Neuronal stem cell (in vitro differentiated cells): ENCODE results near the gene TYMP.

Experiments
- DNase-seq: peaks from one replicate; pipeline ENCODE4 v3.0.0-alpha.2; 2013; ENCODE audit warnings: low spot score
- H2AFZ ChIP-seq: one replicate; pipeline ENCODE4 v1.6.1; 2013; ENCODE audit warnings: mild to moderate bottlenecking, low read length, inconsistent platforms
- H2AK5ac ChIP-seq: 2 replicates; pipeline ENCODE4 v1.6.1; 2013; ENCODE audit warnings: low read depth, mild to moderate bottlenecking, inconsistent platforms, low read length, moderate library complexity, mixed read lengths
- H2BK120ac ChIP-seq: 2 replicates; pipeline ENCODE4 v1.6.1; 2013; ENCODE audit warnings: low read depth, mild to moderate bottlenecking, inconsistent platforms, low read length, moderate library complexity, mixed read lengths
- H2BK12ac ChIP-seq: one replicate; pipeline ENCODE4 v1.6.1; 2013; ENCODE audit warnings: low read length, inconsistent platforms
- H2BK15ac ChIP-seq: 2 replicates; pipeline ENCODE4 v1.6.1; 2013; ENCODE audit warnings: mild to moderate bottlenecking, low read length, inconsistent platforms, mixed read lengths
- H2BK5ac ChIP-seq: one replicate; pipeline ENCODE4 v1.6.1; 2013; ENCODE audit warnings: inconsistent platforms, mild to moderate bottlenecking, low read length, moderate library complexity
- H3K14ac ChIP-seq: one replicate; pipeline ENCODE4 v1.6.1; 2013; ENCODE audit warnings: low read length, inconsistent platforms
- H3K18ac ChIP-seq: 2 replicates; pipeline ENCODE4 v1.6.1; 2013; ENCODE audit warnings: low read length, inconsistent platforms
- H3K23ac ChIP-seq: 2 replicates; pipeline ENCODE4 v1.6.1; 2013; ENCODE audit warnings: low read depth, mild to moderate bottlenecking, mixed read lengths, low read length, inconsistent platforms; ENCODE audit not compliant: poor library complexity
- H3K27ac ChIP-seq: replicated peaks from 3 replicates; pipeline ENCODE4 v1.5.1; 2013; ENCODE audit warnings: low read length, inconsistent platforms
- H3K27me3 ChIP-seq, 3 experiments: 2 replicates each; pipeline ENCODE4 v1.6.1; 2013; ENCODE audit warnings: low read length in 3 of 3, mild to moderate bottlenecking in 2 of 3, inconsistent platforms in 1 of 3, low read depth in 1 of 3, mixed read lengths in 1 of 3, moderate library complexity in 1 of 3; ENCODE audit not compliant: control insufficient read depth in 3 of 3, insufficient read depth in 3 of 3
- H3K36me3 ChIP-seq, 2 donors: replicated peaks in 1 of 2; 2 replicates each; pipeline ENCODE4 v1.6.1; 2013; ENCODE audit warnings: low read length in 2 of 2; ENCODE audit not compliant: control insufficient read depth in 2 of 2, insufficient read depth in 2 of 2
- H3K4ac ChIP-seq: 2 replicates; pipeline ENCODE4 v1.6.1; 2013; ENCODE audit warnings: inconsistent platforms, mild to moderate bottlenecking, low read length, moderate library complexity
- H3K4me1 ChIP-seq, 2 donors: 1 replicate in 1 of 2; 2 replicates in 1 of 2; pipeline ENCODE4 v1.6.1; 2013; ENCODE audit warnings: low read length in 2 of 2, low read depth in 1 of 2; ENCODE audit not compliant: control insufficient read depth in 2 of 2, insufficient read depth in 1 of 2
- H3K4me2 ChIP-seq: one replicate; pipeline ENCODE4 v1.6.1; 2013; ENCODE audit warnings: mild to moderate bottlenecking, low read length, inconsistent platforms; ENCODE audit not compliant: insufficient read depth, poor library complexity, severe bottlenecking
- H3K4me3 ChIP-seq, 2 donors: 2 replicates each; pipeline ENCODE4 v1.5.1; 2013; ENCODE audit warnings: low read length in 2 of 2, mild to moderate bottlenecking in 2 of 2, inconsistent platforms in 1 of 2, moderate library complexity in 1 of 2
- H3K79me1 ChIP-seq: one replicate; pipeline ENCODE4 v1.6.1; 2013; ENCODE audit warnings: low read depth, mild to moderate bottlenecking, inconsistent platforms, low read length, moderate library complexity
- H3K9ac ChIP-seq: one replicate; pipeline ENCODE4 v1.6.1; 2013; ENCODE audit warnings: mild to moderate bottlenecking, low read depth, low read length, inconsistent platforms; ENCODE audit not compliant: poor library complexity
- H3K9me3 ChIP-seq, 2 donors: replicated peaks in 1 of 2; 2 replicates each; pipeline versions ENCODE3 to v1.6.1; 2013; ENCODE audit warnings: low read length in 2 of 2, mild to moderate bottlenecking in 2 of 2, inconsistent platforms in 1 of 2, low read depth in 1 of 2, mixed read lengths in 1 of 2, moderate library complexity in 1 of 2; ENCODE audit not compliant: control insufficient read depth in 2 of 2, insufficient read depth in 1 of 2
- H4K8ac ChIP-seq: one replicate; pipeline ENCODE4 v1.6.1; 2013; ENCODE audit warnings: low read depth, mild to moderate bottlenecking, inconsistent platforms, low read length, moderate library complexity
- H4K91ac ChIP-seq: one replicate; pipeline ENCODE4 v1.6.1; 2013; ENCODE audit warnings: low read length, low read depth, mild to moderate bottlenecking, inconsistent platforms; ENCODE audit not compliant: poor library complexity
- WGBS, 2 donors: extraction: QIAGEN DNeasy Blood & Tissue Kit; methylation state at CpG; one replicate each; pipeline ENCODE4 v1.1.7; 2013; ENCODE audit warnings: missing lambda C conversion rate in 2 of 2, mixed read lengths in 1 of 2; ENCODE audit not compliant: insufficient read length in 2 of 2, insufficient replicate concordance in 1 of 2; ENCODE audit errors: extremely low coverage in 2 of 2; 5-methylcytosine and 5-hydroxymethylcytosine counted together

Gene TYMP

DNA sequence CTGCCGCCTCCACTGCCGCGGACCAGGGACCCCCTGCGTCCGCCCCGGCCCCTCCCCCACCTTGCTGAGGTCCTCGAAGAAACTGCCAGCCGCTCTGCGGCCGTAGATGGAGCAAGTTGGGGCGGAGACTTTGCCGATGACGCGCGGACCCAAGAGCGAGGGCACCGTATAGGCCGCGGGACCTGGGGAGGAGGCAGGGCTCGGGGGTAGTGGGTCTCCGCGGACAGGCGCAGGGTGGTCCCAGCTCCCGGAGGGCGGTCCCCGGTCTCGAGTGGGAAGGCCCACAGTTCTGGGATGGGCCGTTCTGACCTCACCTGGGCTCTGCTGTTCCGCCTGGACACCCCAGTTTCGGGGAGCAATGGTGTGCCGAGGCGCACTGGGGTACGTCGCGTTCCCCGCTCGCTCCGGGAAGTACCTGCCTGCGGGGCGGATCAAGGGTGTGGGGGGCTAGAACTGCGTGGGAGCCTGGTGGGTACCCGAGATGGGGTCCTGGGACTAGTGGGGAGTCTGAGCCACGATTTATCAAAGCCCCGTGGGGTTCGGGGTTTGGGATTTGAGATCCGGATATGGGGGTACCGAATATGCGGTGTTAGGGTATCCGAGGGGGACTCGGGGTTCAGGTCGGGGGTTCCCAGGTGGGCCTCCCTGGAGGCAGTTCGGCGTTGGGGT, 1.2 kb upstream of the TYMP start:
- peak overlapping the region; percentile 98 for H3K18ac ChIP-seq
- H3K9ac ChIP-seq: peak overlapping the region; percentile 84
- H3K23ac ChIP-seq: peak overlapping the region; percentile 99
- H2AFZ ChIP-seq: peak overlapping the region; percentile 96
- no CpG with 5 or more reads among the region's 53 CpGs for WGBS, 2 donors
- peak overlapping the region; percentile 55 to 82 for H3K4me3 ChIP-seq
- peak overlapping the region; percentile 99 for H2AK5ac ChIP-seq
- H3K14ac ChIP-seq: peak overlapping the region; percentile 97
- peaks cover 14 to 17% of the 10 kb centered on the region in 2 donors for H3K4me1 ChIP-seq
- peaks cover 8 to 21% of the 10 kb centered on the region in 2 donors for H3K9me3 ChIP-seq
- no peak overlapping the region for H3K27ac ChIP-seq
- peaks cover 4% of the 10 kb centered on the region for H3K79me1 ChIP-seq
- H3K27me3 ChIP-seq: peaks cover 14 to 35% (median 14%) of the 10 kb centered on the region in 3 experiments
- no peak overlapping the region for H2BK120ac ChIP-seq
- H2BK12ac ChIP-seq: peak overlapping the region; percentile 84
- no peak overlapping the region for H4K91ac ChIP-seq
- H3K36me3 ChIP-seq: no peaks in the 10 kb centered on the region
- peak overlapping the region; percentile 93 for H3K4ac ChIP-seq
- no peak for DNase-seq
- peak overlapping the region; percentile 89 for H3K4me2 ChIP-seq
- peak overlapping the region; percentile 97 for H2BK15ac ChIP-seq
- peak overlapping the region; percentile 96 for H4K8ac ChIP-seq
- H2BK5ac ChIP-seq: peak overlapping the region; percentile 82

GRCh38 chr22:50530580-50530876, 716 bp upstream of the TYMP start:
- Histone ChIP-seq H2AK5ac (peak overlapping the region; percentile 99), H4K8ac (no peak overlapping the region), H3K14ac (peak overlapping the region; percentile 97), H3K23ac (peak overlapping the region; percentile 99), H3K27ac (no peak overlapping the region), H3K79me1 (peaks cover 4% of the 10 kb centered on the region), H4K91ac (no peak overlapping the region), H2BK5ac (peak overlapping the region; percentile 60), H3K9ac (peak overlapping the region; percentile 81), H2AFZ (no peak overlapping the region), H3K36me3 (no peaks in the 10 kb centered on the region), H2BK12ac (peak overlapping the region; percentile 10), H3K18ac (peak overlapping the region; percentile 96), H3K4me3 (peak overlapping the region in 1 of 2 donors; percentile 82), H3K4me1 (peaks cover 14 to 17% of the 10 kb centered on the region in 2 donors), H2BK15ac (peak overlapping the region; percentile 83), H2BK120ac (peak overlapping the region; percentile 72), H3K4me2 (peak overlapping the region; percentile 73), H3K4ac (no peak overlapping the region), H3K27me3 (peaks cover 14 to 35% (median 14%) of the 10 kb centered on the region in 3 experiments), H3K9me3 (peaks cover 8 to 21% of the 10 kb centered on the region in 2 donors)
- no CpG with 5 or more reads among the region's 21 CpGs for WGBS, 2 donors
- DNase-seq: no peak

DNA sequence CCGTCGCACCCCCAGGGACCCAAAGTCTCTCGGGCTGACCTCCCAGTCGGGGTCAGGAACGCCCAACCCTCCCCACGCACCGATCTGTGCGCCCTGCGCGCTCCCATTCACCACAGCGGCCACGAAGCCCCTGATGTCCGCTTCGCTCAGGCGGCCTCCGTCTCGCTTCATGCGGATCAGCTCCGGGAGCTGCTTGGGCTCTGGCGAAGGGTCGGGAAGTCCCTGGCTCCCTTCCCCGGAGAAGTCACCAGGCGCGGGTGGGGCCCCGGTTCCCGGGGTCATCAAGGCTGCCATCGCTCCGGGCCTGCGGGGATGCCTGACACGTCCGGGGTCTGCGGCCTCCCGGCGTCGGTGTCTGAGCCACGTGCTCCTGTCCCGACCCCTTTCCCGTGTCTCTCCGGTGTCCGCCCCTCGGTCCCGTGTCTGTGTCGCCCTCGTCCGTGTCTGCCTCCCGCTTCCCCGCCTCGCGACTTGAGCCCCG, 356 bp downstream of the TYMP start:
- Histone ChIP-seq H3K36me3 (peaks cover under 1 to 6% of the 10 kb centered on the region in 2 donors), H3K79me1 (peaks cover 6% of the 10 kb centered on the region), H2AFZ (no peak overlapping the region), H3K4ac (peak overlapping the region; percentile 37), H3K27me3 (peaks cover 14 to 35% (median 14%) of the 10 kb centered on the region in 3 experiments), H3K27ac (no peak overlapping the region), H2BK12ac (peak overlapping the region; percentile 73), H3K4me2 (no peak overlapping the region), H3K4me1 (peaks cover 15 to 24% of the 10 kb centered on the region in 2 donors), H3K9ac (peak overlapping the region; percentile 44), H4K8ac (peak overlapping the region; percentile 65), H3K9me3 (peaks cover 8 to 21% of the 10 kb centered on the region in 2 donors), H3K4me3 (peak overlapping the region in 1 of 2 donors; percentile 38), H3K18ac (peak overlapping the region; percentile 87), H4K91ac (no peak overlapping the region), H3K23ac (peak overlapping the region; percentile 99), H2BK120ac (no peak overlapping the region), H3K14ac (peak overlapping the region; percentile 21), H2AK5ac (peak overlapping the region; percentile 88), H2BK15ac (peak overlapping the region; percentile 9), H2BK5ac (no peak overlapping the region)
- WGBS, 2 donors: no CpG with 5 or more reads among the region's 50 CpGs
- no peak for DNase-seq

DNA sequence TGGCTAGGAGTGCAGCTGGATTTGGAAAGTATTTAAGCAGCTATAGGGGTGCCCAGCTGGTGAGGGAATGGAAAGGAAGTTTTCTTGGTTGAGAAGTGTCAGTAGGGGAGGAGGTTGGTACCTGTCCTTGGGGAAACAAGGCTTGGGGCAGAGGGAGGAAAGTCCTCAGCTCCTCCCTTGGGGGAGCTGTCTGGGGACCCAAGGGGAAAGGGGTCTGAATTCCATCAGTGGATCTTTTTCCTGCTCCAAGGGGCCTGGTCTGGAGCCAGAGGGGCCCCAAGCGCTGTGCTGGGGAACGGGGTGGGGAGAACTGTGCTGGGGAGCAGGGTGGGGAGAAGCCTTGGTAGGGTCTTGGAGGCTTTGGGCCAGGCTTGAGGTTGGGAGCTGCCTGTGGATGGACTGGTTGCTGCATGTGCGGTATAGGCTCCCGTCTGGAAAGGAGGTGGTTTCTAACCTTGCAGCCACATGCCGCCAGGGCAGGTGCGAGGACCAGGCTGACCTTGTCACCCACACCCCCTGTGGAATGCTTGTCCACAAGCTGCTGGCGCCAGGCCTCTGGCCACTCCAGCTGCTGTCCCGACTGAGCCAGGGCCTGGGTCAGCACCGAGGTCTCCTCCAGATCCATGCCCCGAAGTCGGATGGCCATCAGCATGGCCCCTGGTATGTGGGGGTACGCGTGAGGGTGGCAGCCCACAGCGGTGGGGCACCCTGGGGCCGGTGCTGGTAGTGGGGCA, 963 bp downstream of the TYMP start:
- H2BK120ac ChIP-seq: no peak overlapping the region
- H2BK5ac ChIP-seq: no peak overlapping the region
- no peak overlapping the region for H2AFZ ChIP-seq
- peak overlapping the region; percentile 25 for H3K14ac ChIP-seq
- no peak overlapping the region for H3K27ac ChIP-seq
- peak overlapping the region; percentile 9 for H2BK15ac ChIP-seq
- H3K4me3 ChIP-seq: no peak overlapping the region
- no peak overlapping the region for H2BK12ac ChIP-seq
- peak overlapping the region; percentile 88 for H2AK5ac ChIP-seq
- H3K79me1 ChIP-seq: peaks cover 9% of the 10 kb centered on the region
- DNase-seq: no peak
- WGBS, 2 donors: no CpG with 5 or more reads among the region's 15 CpGs
- no peak overlapping the region for H3K4me2 ChIP-seq
- no peak overlapping the region for H4K8ac ChIP-seq
- peaks cover 14 to 35% (median 14%) of the 10 kb centered on the region in 3 experiments for H3K27me3 ChIP-seq
- peaks cover 8 to 21% of the 10 kb centered on the region in 2 donors for H3K9me3 ChIP-seq
- H3K4me1 ChIP-seq: peaks cover 18 to 20% of the 10 kb centered on the region in 2 donors
- H3K9ac ChIP-seq: peak overlapping the region; percentile 76
- H3K4ac ChIP-seq: no peak overlapping the region
- peaks cover 5 to 12% of the 10 kb centered on the region in 2 donors for H3K36me3 ChIP-seq
- no peak overlapping the region for H4K91ac ChIP-seq
- H3K18ac ChIP-seq: no peak overlapping the region
- peak overlapping the region; percentile 99 for H3K23ac ChIP-seq
